Endometrial microvascular endothelial cells (primary cell): ENCODE data around the gene LBP. TPM values are rescaled to one million over a fixed set of nuclear protein-coding genes. Genes with fewer than 3 reads are reported as not detected.
"Not testable (repeated sequence)": the region's sequence is repeated elsewhere in the genome, so short reads cannot be mapped to it uniquely, and the experiment has no call there.

ENCODE experiments used
- in situ Hi-C: cut with HindIII; loops from 2 replicates; pipeline ENCODE4 v1.10.0; 2017; ENCODE audit warnings: low sequenced_read_pairs, low pct_unique_long_range_greater_than_20kb; ENCODE audit errors: inconsistent ontology term
- total RNA-seq: library from RNA; depleted of rRNA; stranded (reverse); fragments of >200 nt; gene quantifications from one replicate; pipeline ENCODE4 v1.2.3, GENCODE V29; 2015; ENCODE audit errors: inconsistent ontology term

The LBP gene, protein sequence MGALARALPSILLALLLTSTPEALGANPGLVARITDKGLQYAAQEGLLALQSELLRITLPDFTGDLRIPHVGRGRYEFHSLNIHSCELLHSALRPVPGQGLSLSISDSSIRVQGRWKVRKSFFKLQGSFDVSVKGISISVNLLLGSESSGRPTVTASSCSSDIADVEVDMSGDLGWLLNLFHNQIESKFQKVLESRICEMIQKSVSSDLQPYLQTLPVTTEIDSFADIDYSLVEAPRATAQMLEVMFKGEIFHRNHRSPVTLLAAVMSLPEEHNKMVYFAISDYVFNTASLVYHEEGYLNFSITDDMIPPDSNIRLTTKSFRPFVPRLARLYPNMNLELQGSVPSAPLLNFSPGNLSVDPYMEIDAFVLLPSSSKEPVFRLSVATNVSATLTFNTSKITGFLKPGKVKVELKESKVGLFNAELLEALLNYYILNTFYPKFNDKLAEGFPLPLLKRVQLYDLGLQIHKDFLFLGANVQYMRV
- total RNA-seq, result not detected

DNA sequence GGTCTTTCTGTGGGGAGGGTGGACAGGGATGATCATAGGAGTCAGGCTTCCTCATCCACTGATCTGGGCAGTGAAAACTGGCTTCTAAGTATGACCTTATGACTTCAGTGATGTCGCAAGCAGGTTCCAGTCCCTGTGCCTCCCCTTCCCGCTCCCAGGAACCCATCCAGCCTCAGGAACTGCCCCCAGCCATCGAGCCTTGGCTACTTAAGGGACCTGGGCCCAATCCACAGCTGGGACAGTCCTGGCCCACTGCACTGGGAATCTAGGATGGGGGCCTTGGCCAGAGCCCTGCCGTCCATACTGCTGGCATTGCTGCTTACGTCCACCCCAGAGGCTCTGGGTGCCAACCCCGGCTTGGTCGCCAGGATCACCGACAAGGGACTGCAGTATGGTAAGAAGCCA lies at the start of gene LBP:
LBP (plus strand) TSS at position 236 of the 405 bp plus-strand sequence; CDS start at position 271, 35 bp downstream.
- in situ Hi-C loops, result no loop called here

DNA sequence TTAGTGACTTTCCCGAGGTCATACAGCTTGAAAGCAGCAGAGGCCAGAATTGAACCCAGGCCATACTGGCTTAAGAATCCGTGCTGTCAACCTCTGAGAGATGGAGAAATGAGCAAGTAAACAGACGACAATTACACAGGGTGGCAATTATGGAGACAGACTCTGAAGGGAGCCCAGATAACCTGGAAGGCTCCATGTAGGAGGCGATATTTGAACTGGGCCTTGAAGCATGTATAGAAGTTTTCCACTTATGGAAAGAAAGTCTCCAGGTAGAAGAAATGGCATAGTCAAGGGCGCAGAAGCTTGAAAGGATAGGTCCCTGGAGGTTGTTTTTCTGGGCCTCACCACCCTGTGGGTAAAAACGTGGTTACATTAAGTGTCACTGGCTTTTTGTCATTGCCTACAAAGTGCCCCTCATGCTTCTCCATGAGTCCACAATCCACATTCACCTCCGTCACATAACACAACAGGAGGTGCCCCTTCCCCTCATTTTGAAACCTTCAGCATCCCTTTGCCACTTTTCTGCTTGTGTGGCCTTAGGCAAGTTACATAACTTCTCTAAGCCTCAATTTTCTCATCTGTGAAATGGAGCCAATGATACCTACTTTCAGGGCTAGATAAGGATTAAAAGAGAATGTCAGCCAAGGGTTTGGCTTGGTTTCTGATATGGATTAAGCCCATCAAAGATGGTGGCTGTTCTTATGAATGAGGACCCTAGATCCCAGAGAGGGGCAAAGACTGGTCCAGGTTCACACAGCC lies 48.2 kb upstream of the LBP start:
- in situ Hi-C loops, result no loop called here

DNA sequence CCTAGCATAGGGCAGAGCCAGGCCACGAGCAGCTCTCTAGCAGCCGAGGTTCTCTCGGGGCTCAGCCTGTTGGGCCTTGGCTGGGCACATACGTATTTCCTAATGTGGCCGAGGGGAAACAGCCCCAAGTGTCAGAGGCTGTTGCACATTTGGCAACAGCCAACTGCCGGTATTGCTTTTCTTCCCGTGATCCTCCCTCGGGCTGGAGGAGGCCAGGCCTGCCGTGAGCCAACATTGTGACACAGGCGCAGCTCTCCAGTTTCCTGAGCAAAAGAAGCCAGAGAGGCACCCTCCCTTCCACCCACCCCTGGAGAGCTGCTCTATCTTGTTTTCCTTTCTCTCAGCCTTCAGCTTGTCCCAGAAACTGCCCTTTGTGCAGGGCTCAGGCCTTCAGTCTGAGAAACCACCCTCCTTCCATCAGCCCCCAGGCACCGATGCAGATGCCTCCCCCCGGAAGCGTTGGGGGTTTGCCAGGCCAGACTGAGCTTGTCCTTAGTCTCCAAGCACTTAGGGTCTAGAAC lies 47.5 kb upstream of the LBP start:
- in situ Hi-C loops, result no loop called here

DNA sequence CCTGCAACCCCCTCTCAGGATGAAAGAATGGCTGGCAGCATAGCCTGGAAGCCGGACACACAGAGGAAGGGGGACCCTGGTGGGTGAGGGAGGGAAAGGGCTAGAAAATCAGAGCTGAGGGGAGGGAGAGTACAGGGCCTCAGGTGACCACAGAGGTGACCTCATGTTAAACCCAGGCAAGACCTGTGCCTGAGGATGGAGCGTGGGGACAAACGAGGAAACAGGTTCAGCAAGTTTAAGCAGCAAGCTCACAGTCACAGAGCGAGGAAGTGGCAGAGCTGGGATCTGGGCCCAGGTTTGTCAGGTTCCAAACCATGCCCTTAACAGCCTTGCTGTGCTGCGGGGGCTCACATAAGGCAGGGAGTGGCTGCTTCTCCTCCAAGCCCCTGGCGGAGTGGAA lies 46.3 kb upstream of the LBP start:
- in situ Hi-C loops, result no loop called here

DNA sequence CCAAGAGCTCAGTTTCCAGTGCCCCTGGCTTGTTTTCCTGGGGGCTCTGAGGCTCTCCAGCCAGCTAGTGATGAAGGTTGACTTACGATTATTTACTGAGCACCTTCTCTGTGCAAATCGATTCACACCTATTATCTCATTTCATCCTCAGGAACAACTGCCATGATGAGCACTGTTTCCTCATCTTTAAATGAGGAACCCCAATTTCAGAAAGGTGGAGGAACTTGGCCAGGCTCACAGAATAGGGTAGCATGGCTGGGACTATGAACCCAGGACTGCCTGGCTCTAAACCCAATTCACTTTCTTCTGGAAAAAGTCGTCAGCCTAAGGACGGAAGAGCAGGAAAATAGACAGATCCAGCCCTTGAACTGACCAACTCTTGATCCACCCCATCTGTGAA lies 45.8 kb upstream of the LBP start:
- in situ Hi-C loops, result no loop called here

DNA sequence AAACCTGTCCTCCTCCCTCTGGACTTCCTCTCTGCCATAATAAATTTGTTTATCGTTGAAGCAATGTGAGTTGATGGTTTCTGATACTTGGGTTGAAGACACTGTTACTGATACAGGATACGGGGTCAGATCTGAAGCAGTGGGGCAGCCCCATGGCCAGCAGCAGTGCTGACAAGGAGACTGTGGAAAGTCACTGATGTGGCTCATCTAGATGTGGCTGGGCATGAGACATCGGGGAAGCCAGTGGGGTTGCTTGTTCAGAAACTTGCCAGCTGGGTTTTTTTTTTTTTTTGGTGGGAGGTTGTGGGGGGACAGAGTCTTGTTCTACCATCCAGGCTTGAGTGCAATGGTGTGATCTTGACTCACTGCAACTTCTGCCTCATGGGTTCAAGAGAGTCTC lies 45.0 kb upstream of the LBP start:
- in situ Hi-C loops, result no loop called here

DNA sequence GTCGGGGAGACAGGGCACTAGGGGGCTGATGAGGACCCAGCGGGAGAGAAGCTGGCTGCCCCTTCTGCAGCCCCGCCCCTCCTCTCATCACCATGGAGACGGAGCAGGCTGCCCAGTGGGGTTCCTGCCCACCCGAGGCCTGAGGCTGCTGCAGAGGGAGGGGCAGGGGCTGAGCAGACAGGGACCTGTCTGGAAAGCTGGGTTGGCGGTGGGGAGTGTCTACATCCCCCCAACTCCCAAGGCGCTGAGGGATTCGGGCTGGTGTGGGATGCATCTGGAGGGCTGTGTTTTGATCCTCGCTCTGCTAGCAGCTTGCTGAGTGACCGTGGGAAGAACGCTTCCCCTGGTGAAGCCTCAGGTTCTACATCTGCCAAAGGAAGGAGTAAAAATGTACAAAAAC lies 43.5 kb upstream of the LBP start:
- in situ Hi-C loops, result no loop called here

DNA sequence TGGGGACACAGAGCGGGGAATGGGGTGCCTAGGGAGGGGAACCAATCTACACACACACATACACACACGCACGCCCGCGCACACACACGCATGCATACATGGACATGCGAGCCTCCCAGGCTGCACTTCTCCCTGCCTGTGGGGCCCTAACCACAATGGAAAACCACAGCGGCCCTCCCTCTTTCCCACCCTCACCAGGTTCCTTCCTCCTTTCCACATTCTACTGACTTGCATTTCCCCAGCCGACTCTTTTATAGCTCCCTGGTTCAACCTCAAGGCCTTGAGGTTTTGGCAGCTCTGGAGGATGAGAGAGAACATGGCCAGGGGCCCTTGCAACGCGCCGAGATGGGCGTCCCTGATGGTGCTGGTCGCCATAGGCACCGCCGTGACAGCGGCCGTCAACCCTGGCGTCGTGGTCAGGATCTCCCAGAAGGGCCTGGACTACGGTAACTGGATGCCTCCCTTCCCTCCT lies 42.3 kb upstream of the LBP start, which contains the start of gene BPI:
BPI (plus strand) TSS at position 249 of the 472 bp plus-strand sequence; CDS start at position 317, 68 bp downstream.
- in situ Hi-C loops, result no loop called here

DNA sequence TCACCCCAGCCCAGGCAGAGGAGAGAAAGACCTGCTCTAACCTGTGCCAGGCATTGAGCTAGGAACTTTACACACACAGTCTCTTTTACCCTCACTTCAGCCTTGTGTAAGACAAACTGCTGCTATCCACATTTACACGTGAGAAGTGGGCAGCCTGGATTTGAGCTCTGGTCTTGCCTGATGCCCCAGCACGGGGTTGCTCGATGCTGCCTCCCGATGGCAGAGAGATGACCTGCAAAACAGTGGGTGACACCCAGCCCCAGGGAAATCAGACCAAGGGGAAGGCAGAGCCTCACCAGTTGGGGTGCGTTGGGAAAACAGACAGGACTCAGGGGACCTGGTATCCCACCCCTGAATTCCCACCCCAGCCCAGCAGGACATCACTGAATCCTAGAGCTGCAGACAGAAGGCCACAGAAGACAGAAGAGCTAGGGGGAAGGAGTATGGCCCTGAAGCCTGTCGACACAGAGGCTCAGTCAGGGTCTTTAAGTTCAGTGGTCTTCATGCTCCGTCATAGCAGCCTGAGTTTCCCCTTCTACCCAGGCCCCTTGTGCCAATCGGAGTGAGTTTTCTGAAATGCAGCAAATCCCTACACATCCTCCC lies 41.3 kb upstream of the LBP start:
- in situ Hi-C loops, result no loop called here

DNA sequence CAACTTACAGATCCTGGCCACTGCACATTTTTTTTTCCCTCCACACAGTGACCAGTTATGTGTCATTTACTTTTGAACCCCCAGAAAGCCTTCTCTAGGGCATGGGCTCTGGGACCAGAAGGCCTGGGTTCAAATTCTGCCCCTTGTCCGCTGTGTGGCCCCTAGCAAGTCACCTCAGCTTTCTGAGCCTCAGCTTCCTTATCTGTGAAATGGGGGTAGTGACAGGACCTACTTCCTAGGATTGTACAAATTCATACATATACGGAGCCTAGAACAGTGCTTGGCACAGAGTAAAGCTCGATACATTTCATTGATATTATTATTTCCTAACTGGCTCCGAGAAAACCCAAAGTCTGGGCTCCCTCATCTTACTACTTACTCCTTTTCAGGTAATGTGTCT lies 40.7 kb upstream of the LBP start:
- in situ Hi-C loops, result no loop called here

DNA sequence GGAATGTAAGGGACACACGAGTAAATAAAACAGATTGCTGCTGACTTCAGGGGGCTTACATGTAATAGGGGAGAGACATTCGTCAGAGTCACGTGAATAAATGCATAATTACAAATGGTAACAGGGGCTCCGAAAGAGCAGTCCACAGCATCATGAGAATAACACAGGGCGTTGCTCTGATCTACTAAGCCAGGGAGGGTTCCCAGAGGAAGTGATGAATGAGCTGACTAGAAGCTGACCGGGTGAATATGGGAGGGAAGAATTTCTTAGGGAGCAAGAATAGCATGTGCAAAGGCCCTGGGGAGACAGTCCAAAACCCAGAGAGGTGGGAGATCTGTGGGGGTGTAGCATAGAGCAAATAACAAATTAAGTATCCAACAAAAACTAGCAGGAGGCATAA lies 39.9 kb upstream of the LBP start:
- in situ Hi-C loops, result no loop called here

DNA sequence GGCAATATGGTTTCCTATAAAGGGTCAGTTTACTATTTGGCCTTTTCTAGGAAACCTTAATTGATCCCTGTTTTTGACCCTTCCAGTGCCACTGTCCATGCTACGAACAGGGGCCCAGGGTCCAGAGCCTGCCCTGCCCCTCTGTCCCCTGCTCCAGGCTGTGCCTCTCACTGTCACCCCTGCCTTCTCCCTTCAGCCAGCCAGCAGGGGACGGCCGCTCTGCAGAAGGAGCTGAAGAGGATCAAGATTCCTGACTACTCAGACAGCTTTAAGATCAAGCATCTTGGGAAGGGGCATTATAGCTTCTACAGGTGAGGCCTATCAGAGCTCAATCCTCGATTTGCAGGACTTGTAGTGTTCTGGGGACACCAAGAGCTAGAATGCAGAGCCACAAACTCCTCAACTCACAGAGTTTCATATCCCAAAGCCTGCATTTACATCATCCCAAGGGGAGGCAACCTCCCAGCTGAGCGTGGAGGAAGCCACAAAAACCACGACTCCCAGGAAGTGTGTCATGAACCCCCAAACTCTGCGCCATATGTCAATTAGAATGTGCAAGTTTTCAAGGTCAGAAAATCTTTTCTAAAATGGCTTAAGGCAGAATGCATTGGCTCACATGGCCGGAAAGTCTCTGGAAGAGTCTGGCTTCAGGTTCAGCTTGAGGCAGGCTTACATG lies 38.8 kb upstream of the LBP start:
- in situ Hi-C loops, result no loop called here

DNA sequence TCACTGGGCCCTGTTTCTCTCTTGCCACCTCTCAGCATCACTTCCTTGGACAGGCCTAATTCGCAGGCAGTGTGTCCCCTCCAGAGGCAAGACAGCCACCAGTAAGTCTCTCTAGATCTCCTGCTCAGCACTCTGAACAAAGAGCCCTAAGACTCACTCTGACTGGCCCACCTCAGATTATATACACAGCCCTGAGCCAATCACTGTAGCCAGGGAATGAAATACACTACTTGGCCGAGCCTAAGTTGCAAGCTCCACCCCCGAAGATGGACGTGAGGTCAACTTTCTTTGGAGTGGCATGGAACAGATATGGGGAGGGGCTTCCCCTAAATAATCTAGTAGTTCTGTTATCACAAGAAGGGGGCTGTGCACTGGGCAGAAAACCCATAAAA lies 38.2 kb upstream of the LBP start:
- in situ Hi-C loops, result no loop called here

DNA sequence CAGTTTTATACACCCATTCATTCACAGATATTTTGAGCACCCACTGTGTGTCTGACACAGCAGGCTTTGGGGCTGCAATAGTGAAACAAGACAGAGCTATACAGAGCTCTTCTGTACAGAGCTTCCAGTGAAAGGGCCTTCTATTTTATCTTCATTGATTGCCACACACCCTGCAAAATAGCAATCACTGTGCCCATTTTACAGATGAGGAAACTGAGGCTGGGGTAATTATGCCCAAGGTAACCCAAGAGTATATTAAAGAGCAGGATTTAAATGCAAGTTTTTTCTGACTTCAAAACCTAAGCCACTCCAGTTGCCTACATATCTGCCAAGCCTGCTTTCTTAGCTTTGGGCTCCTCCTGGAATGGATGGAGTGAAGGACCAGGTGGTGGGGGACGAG lies 37.8 kb upstream of the LBP start:
- in situ Hi-C loops, result no loop called here

DNA sequence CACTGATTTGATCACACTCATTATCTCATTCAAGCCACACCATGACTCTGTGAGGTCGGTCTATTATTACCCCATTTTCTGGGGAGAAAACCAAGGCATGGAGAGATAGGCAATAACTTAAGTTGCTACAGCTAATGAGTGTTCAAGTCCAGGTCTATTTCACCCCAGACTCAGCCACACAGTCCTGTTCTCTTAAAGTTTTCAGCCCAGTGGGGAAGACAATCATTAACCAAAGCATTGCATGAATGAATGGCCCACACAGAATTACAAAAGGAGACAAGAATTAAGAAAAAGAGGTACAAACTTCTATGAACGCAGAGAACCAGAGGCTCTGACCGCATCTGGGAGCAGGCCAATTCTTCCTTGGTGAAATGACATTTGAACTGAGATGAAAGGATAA lies 35.2 kb upstream of the LBP start:
- in situ Hi-C loops, result no loop called here

DNA sequence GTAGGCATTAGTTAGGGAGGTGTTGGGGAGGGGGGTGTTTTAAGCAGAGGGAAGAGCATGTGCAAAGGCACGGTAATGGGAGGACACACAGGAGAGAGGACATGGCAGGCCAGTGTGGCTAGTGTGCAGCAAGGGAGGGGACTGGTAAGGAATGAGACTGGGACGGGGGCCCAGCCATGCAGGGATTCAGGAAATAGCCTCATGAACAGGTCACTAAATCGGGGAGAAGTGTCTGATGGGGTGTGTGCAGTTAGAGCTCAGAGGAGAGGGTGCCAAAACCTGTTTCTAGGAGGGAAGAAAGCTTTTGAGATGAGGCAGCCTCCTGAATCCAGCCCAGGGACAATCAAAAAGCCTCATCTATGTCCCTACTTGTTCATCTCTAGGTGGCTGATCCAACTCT lies 34.8 kb upstream of the LBP start:
- in situ Hi-C loops, result no loop called here

DNA sequence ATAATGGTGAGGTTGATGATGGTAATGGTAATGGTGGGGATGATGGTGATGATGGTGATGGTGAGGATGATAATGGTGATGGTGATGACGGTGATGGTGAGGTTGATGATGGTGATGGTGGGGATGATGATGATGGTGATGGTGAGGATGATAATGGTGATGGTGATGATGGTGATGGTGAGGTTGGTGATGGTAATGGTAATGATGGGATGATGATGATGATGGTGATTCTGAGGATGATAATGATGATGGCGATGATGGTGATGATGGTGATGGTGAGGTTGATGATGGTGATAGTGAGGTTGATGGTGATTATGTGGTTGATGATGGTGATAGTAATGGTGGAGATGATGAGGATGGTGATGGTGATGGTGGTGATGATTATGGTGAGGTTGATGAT lies 32.6 kb upstream of the LBP start:
- in situ Hi-C loops, result no loop called here

DNA sequence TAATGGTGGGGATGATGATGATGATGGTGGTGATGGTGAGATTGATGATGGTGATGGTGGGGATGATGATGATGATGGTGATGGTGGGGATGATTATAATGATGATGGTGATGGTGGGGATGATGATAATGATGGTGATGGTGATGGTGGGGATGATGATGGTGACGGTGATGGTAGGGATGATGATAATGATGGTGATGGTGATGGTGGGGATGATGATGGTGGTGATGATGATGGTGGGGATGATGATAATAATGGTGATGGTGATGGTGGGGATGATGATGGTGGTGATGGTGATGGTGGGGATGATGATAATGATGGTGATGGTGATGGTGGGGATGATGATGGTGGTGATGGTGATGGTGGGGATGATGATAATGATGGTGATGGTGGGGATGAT lies 31.9 kb upstream of the LBP start:
- in situ Hi-C loops, result not testable (repeated sequence)
